AG04450 (cell line): ENCODE measurements around the gene MAPKAPK2. TPM values are rescaled to one million over a fixed set of nuclear protein-coding genes. Genes with fewer than 3 reads are reported as not detected.

ENCODE experiments used
- CTCF ChIA-PET: fragments of 300-600, 350-600 bp; formaldehyde crosslinking; extraction: SDS; loops from one replicate; lab custom pipeline; 2022; ENCODE audit warnings: antibody characterized with exemption, inconsistent platforms; lab: Charles Lee
- POLR2A ChIA-PET: fragments of 350-600 bp; formaldehyde crosslinking; extraction: SDS; loops from one replicate; lab custom pipeline; 2021; ENCODE audit warnings: antibody characterized with exemption, inconsistent platforms; lab: Yijun Ruan, JAX
- DNase-seq: peaks from one replicate; pipeline ENCODE4 v3.0.0-alpha.2; 2011; ENCODE audit warnings: low read depth, low spot score
- H3K27ac ChIP-seq: one replicate; pipeline ENCODE4 v1.5.1; 2012; ENCODE audit warnings: low read depth, low read length, control low read depth
- H3K27me3 ChIP-seq: one replicate; pipeline ENCODE4 v1.6.0; 2012; ENCODE audit warnings: low read length; ENCODE audit not compliant: control insufficient read depth, insufficient read depth
- H3K4me3 ChIP-seq: 2 replicates; pipeline ENCODE4 v1.5.1; 2011; ENCODE audit warnings: mild to moderate bottlenecking, low read depth, low read length, control low read depth
- H3K9me3 ChIP-seq: 2 replicates; pipeline ENCODE4 v1.5.1; 2012; ENCODE audit warnings: low read length; ENCODE audit not compliant: control insufficient read depth, insufficient read depth
- polyA plus RNA-seq: library from polyadenylated mRNA; depleted of rRNA; stranded (reverse); fragments of >200 nt; gene quantifications from 2 replicates; pipeline ENCODE4 v1.2.3, GENCODE V29; 2011
- TF ChIP-seq, protein P1 (sequence below): IDR thresholded peaks from 2 replicates; pipeline ENCODE4 v1.5.1; 2011; ENCODE audit warnings: low read depth, low read length, control low read depth, inconsistent platforms

Gene MAPKAPK2
- polyA plus RNA-seq, 1 experiment: 64.9 TPM

DNA sequence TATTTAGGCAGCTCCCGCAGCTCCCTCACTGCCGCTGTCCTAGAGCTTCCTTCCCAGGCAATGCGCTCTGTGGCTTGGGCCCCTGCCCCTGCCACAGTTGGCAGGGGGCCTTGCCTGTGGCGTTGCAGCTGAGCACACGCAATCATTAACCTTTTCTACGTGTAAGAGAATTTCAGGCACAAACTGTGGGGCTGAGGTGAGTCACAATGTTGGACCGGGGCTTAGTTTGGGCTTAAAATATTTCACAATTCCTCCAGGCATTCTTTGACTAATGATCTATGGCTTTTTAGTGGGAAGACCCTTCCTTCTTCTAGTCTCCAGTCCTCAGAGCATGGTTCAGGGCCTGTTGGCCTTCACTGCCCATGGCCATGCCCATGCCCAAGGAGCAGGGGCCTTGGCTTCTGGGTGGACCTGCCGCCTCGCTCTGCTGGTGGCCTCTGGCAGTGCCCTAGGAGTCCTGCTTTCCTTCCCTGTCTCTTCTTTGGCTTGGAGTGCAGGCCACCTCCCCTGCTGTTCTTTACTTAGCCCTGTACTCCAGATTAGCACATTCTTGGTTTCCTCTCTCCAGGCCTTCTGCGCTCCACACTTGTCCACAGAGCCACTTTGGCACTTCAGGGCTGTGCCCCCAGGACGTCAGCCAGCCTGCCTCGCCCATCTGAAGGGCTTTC lies 39.2 kb downstream of the MAPKAPK2 start:
- peak overlapping the region; percentile 66 for H3K27ac ChIP-seq
- POLR2A ChIA-PET: no interaction called here
- DNase-seq: no peak
- H3K27me3 ChIP-seq: no peaks in the 10 kb centered on the region
- H3K4me3 ChIP-seq: no peak overlapping the region
- CTCF ChIA-PET: interaction anchor here (0.7 to 5.5 kb wide), 6 partner anchors 11 to 259 kb away, joined by 3 to 88 read pairs (median 36); no protein-coding TSS in a partner anchor
- no peaks in the 10 kb centered on the region for H3K9me3 ChIP-seq
- TF ChIP-seq, protein P1, sequence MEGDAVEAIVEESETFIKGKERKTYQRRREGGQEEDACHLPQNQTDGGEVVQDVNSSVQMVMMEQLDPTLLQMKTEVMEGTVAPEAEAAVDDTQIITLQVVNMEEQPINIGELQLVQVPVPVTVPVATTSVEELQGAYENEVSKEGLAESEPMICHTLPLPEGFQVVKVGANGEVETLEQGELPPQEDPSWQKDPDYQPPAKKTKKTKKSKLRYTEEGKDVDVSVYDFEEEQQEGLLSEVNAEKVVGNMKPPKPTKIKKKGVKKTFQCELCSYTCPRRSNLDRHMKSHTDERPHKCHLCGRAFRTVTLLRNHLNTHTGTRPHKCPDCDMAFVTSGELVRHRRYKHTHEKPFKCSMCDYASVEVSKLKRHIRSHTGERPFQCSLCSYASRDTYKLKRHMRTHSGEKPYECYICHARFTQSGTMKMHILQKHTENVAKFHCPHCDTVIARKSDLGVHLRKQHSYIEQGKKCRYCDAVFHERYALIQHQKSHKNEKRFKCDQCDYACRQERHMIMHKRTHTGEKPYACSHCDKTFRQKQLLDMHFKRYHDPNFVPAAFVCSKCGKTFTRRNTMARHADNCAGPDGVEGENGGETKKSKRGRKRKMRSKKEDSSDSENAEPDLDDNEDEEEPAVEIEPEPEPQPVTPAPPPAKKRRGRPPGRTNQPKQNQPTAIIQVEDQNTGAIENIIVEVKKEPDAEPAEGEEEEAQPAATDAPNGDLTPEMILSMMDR: no peak

DNA sequence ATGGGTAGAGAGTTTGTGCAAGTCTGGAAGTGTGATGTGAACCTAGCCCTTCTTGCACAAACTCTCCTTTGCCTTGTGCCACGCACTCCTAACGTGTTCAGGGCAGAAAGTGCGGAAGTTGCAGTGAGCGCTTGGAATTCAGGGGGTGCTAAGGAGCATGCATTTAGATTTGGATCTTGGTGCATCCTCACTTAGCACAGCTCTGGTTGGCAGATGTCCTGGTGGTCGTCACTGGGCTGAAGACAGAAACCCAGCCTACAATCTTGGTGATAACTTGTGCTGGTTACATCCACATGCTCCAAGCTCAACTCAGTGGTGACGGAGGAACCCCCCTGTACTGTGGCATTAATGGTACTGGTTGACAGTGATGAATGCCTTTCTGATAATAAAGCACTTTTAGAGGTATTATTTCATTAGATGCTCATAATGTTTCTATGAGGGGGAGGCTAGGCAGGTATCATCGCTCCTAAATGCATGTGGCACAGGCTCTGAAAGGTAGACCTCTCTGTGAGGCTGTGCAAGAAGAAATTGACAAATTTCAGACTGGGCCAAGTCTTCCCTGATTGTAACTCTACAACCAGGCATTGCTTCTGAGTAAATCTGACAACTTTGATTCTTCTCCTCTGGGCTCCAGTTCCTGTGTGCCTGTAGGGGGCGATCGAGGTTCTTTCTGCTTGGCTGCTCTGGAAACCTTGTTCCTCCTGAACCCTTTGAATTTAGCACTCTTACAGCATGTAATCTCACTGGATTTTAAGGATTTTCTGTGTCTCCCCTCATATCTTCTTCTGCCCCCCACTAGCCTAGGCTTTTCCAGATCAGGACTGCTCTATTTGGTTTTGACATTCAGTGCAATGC lies 40.6 kb downstream of the MAPKAPK2 start:
- Histone ChIP-seq H3K9me3 (no peaks in the 10 kb centered on the region), H3K27ac (no peak overlapping the region), H3K27me3 (no peaks in the 10 kb centered on the region), H3K4me3 (no peak overlapping the region)
- POLR2A ChIA-PET: interaction anchor here (0.7 kb wide), 1 partner anchor 190 kb away, joined by 3 read pairs; no protein-coding TSS in a partner anchor
- TF ChIP-seq, protein P1: peak; percentile 75
- CTCF ChIA-PET: interaction anchor here (0.6 to 5.5 kb wide), 37 partner anchors 10 to 322 kb away, joined by 3 to 88 read pairs (median 5); partner anchors contain the start of genes DYRK3 and IL20
- DNase-seq: no peak

DNA sequence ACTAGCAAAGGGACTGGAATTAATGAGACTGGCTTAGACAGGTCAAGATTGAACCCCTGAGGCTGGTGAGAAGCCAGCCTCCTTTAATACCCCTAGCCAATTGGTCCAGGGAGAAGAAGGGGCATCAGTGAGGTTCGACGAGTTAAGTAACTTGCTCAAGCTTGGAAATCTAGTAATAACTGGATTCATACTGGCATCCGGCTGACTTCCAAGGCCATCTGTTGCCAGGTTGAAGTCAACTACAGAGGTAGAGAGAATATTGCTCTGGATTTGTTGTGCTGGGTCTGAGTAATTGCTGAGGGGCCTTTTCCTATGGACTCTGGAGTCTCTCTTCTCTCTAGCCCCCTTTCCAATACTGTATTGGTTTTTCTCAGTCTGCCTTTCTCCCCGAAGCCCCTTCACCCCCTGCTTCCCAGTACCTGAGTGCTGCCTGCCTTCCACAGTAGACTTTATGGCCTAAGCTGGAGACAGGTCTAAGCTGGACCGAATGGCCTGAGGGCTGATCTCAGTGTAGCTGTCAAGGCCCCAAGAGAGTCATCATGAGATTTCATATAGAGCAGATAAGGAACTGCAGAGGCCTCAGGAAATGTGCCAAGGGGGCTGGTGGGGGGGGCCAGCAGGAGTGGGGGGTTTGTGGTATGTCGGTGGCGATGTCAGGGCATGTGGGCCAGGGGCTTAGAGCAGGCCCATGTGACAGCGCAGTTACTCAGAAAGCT lies 43.4 kb downstream of the MAPKAPK2 start:
- POLR2A ChIA-PET: no interaction called here
- no peak overlapping the region for H3K4me3 ChIP-seq
- H3K9me3 ChIP-seq: no peaks in the 10 kb centered on the region
- no peaks in the 10 kb centered on the region for H3K27me3 ChIP-seq
- CTCF ChIA-PET: interaction anchor here (0.5 to 4.0 kb wide), 5 partner anchors 79 to 254 kb away, joined by 3 to 37 read pairs (median 12); partner anchors contain the start of gene DYRK3
- TF ChIP-seq, protein P1: no peak
- no peak for DNase-seq
- no peak overlapping the region for H3K27ac ChIP-seq

DNA sequence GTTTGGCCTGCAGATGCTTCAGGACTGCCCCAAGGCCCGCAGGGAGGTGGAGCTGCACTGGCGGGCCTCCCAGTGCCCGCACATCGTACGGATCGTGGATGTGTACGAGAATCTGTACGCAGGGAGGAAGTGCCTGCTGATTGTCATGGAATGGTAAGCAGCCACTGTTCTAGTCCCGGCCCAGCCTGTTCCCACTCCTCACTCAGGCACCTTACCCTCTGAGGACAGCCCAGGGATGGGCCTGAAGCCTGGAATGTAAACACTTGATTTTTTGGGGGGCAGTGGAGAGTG lies 43.9 kb downstream of the MAPKAPK2 start:
- CTCF ChIA-PET: interaction anchor here (0.5 to 4.0 kb wide), 3 partner anchors 79 to 253 kb away, joined by 3 to 37 read pairs (median 7); no protein-coding TSS in a partner anchor
- Histone ChIP-seq H3K27ac (no peak overlapping the region), H3K27me3 (no peaks in the 10 kb centered on the region), H3K9me3 (no peaks in the 10 kb centered on the region), H3K4me3 (no peak overlapping the region)
- POLR2A ChIA-PET: no interaction called here
- TF ChIP-seq, protein P1: no peak
- no peak for DNase-seq
